OCI-LY1 (cell line): Measurements from ENCODE around the gene NUDT16.

ENCODE experiments used
- EZH2 ChIP-seq: fragments of 200-600 bp; sonication (generic), shearing (Covaris generic); IDR thresholded peaks from 2 replicates; pipeline ENCODE4 v1.8.0; 2017; ENCODE audit warnings: borderline replicate concordance, mixed run types, mild to moderate bottlenecking, antibody characterized with exemption, low read length, moderate library complexity, mixed read lengths
- TF ChIP-seq, protein P1 (sequence below): fragments of 200-600 bp; sonication (generic), shearing (Covaris generic); IDR thresholded peaks from 2 replicates; pipeline ENCODE4 v1.5.1; 2017; ENCODE audit warnings: mild to moderate bottlenecking, antibody characterized with exemption, low read length, moderate library complexity, mixed read lengths

DNA sequence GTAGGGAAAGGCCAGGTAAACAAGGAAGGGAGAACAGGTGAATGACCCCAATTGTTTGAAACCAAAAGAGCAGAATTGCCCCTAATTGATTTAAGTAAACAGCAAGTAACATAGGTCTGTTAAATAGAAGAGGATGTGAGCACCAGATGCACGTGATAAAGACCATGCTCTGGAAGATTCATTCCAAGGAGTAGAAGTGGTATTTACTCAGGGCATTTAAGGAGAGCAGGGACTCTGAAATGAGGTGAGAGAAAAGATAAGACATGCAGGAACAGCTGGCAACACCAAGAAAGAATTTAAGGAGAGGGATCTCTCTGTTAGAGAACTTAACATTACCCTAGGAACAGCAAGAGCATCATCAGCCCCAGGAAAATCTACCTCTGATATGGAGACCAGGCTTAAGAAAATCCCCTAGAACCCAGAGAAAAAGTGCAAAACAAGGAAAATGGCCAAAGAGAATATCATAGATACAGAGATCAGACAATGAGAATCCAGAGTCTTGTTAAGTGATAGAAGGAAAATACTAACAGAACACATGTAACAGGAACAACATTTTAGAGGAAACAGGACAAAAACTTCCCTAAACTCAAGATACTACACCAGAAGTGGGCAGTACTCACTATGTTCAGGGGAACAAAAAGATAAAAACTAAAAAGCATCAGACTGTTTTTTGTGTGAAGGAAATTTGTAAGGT lies 6.4 kb downstream of the NUDT16 start:
- TF ChIP-seq, protein P1, sequence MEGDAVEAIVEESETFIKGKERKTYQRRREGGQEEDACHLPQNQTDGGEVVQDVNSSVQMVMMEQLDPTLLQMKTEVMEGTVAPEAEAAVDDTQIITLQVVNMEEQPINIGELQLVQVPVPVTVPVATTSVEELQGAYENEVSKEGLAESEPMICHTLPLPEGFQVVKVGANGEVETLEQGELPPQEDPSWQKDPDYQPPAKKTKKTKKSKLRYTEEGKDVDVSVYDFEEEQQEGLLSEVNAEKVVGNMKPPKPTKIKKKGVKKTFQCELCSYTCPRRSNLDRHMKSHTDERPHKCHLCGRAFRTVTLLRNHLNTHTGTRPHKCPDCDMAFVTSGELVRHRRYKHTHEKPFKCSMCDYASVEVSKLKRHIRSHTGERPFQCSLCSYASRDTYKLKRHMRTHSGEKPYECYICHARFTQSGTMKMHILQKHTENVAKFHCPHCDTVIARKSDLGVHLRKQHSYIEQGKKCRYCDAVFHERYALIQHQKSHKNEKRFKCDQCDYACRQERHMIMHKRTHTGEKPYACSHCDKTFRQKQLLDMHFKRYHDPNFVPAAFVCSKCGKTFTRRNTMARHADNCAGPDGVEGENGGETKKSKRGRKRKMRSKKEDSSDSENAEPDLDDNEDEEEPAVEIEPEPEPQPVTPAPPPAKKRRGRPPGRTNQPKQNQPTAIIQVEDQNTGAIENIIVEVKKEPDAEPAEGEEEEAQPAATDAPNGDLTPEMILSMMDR, result no peak
- TF ChIP-seq EZH2, result no peak
